H1 (cell line): Measurements from ENCODE around the gene QSER1. TPM values are rescaled to one million over a fixed set of nuclear protein-coding genes. Genes with fewer than 3 reads are reported as not detected.

ENCODE experiments used
- CHD7 ChIP-seq: fragments of 300-600 bp; sonication (generic); IDR thresholded peaks from 2 replicates; pipeline ENCODE4 v1.7.1; 2012; ENCODE audit warnings: low read length, moderate library complexity, mild to moderate bottlenecking, inconsistent platforms; ENCODE audit not compliant: insufficient replicate concordance
- RAD21 ChIP-seq, 2 experiments: IDR thresholded peaks in 1 of 2; conservative IDR thresholded peaks in 1 of 2; 2 replicates each; pipeline ENCODE4 v1.6.1; 2011; ENCODE audit warnings: low read depth in 2 of 2, low read length in 2 of 2, improper control_type of control experiment in 1 of 2, inconsistent platforms in 1 of 2, mild to moderate bottlenecking in 1 of 2, moderate library complexity in 1 of 2
- polyA plus RNA-seq, 7 experiments: library from polyadenylated mRNA; depleted of rRNA in 3 of 7; stranded (reverse) in 5 of 7; unstranded in 2 of 7; fragments of >200 nt in 5 of 7; fragments of 200-250 nt in 2 of 7; gene quantifications; 1 replicate in 5 of 7; 2 replicates in 1 of 7; 4 replicates in 1 of 7; pipeline versions ENCODE4 v1.2.1 to v1.2.3, GENCODE V29; 2011 to 2013; ENCODE audit warnings: missing spikeins in 2 of 7, mixed read lengths in 2 of 7
- total RNA-seq: library from RNA; stranded (reverse); fragmentation: NEBNext Ultra II Directional; extraction: Animal tissue kit (Norgen Biotek cat#: 25700); gene quantifications from 2 replicates; pipeline ENCODE4 v1.2.1, GENCODE V29; 2021

The QSER1 gene
- total and polyA plus RNA-seq, 2 of the 8 experiments (the other 6 are each of a cell fraction or from before 2014, with no cell fraction given), result 29.3 to 117 TPM

- TF ChIP-seq CHD7 (no peak), RAD21 (IDR thresholded peaks at IDR 0.05 in 1 of 2, conservative IDR thresholded peaks at IDR 0.05 in 1 of 2; ENCODE audit: low read depth in 2 of 2, low read length in 2 of 2) (no peak)
Measured at GRCh38 chr11:32843544-32843943, 49.1 kb upstream of the QSER1 start (continued).
